Fibroblast of lung (primary cell): ENCODE data around the gene SACS.

Experiments used
- EZH2 ChIP-seq: IDR thresholded peaks from 2 replicates; pipeline ENCODE4 v1.5.1; 2012; ENCODE audit warnings: low read length, control low read depth, mild to moderate bottlenecking; ENCODE audit errors: missing control alignments
- TF ChIP-seq, protein P1 (sequence below), 2 donors: IDR thresholded peaks in 1 of 2; conservative IDR thresholded peaks in 1 of 2; 1 replicate in 1 of 2; 2 replicates in 1 of 2; pipeline ENCODE4 v1.5.1; 2011 to 2012; ENCODE audit warnings: low read length in 2 of 2, control low read depth in 1 of 2, inconsistent platforms in 1 of 2, low read depth in 1 of 2, mild to moderate bottlenecking in 1 of 2

DNA sequence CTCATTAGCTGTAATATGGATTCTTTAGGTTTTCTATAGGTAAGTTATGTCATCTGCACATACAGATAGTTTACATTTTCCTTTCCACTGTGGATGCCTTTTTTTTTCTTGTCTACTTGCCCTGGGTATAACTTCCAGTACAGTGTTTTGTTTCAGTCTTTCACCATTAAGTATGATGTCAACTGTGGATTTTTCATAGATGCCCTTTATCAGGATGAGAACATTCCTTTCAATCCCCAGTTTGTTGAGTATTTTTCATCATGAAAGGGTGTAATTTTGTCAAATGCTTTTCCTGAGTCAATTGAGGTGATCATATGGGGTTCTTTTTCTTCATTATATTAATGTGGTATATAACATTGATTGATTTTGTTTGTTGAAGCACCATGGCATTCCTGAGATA lies 43.6 kb upstream of the SACS start:
- TF ChIP-seq, protein P1, sequence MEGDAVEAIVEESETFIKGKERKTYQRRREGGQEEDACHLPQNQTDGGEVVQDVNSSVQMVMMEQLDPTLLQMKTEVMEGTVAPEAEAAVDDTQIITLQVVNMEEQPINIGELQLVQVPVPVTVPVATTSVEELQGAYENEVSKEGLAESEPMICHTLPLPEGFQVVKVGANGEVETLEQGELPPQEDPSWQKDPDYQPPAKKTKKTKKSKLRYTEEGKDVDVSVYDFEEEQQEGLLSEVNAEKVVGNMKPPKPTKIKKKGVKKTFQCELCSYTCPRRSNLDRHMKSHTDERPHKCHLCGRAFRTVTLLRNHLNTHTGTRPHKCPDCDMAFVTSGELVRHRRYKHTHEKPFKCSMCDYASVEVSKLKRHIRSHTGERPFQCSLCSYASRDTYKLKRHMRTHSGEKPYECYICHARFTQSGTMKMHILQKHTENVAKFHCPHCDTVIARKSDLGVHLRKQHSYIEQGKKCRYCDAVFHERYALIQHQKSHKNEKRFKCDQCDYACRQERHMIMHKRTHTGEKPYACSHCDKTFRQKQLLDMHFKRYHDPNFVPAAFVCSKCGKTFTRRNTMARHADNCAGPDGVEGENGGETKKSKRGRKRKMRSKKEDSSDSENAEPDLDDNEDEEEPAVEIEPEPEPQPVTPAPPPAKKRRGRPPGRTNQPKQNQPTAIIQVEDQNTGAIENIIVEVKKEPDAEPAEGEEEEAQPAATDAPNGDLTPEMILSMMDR (conservative IDR thresholded peaks at IDR 0.05 in 1 of 2, IDR thresholded peaks at IDR 0.05 in 1 of 2; ENCODE audit: low read depth in 1 of 2, low read length in 2 of 2), result no peak
- no peak for TF ChIP-seq EZH2
